ENCODE data around the gene TTLL7. TPM values are rescaled to one million over a fixed set of nuclear protein-coding genes. Genes with fewer than 3 reads are reported as not detected.

Gene TTLL7
- total RNA-seq: 1 to 10 TPM in 2 of 5 experiments, under 1 TPM in 1, not detected in 2; 0.27 to 2.1 (median 1.1) TPM
- polyA plus RNA-seq: not detected
- not detected for total RNA-seq

DNA sequence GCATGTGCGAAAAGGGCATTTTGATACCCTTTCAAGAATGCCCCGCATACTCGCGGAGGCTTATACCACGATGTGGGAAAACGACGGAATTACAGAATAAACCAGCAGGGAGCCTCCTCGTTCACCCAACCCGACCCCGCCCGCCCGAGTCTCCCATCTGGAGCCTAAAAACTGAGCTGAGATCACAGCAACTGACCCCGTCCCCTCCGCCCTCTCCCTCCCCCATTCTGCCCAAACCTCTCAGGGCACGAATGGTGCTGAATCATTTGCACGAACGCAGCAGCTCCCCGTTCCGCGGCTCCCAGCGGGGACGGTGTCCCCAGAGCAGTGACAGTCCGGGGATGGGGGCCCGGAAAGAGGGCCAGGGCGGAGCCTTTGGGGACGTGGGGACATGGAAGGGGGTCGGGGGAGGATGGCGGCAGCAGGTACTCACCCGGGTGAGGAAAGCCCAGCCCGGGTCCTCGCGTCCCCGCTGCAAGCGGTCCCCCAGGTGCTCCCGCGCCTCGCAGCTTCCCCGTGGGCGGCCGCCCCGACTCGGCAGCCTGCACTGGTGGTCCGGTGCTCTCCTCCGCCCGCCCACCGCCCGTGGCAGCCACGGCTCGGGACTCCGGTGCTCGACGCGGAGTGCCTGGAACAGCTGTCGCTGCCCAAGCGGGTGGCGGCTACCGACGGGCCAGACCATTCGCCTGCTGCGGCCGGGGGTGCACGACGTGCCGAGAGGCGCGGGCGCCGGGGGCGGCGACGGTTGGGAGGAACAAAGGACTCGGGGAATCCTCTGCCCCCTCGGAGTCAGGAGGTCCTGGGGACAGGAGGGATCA lies at the start of gene TTLL7:
Gene TTLL7 (minus strand): TSS at position 635 of the 818 bp plus-strand sequence. CDS start 46,921 bp downstream, outside the sequence.
- Mint-ChIP-seq H3K4me1 (peaks cover 9 to 20% (median 17%) of the 10 kb centered on the region in 7 donors), H3K36me3 (no peaks in the 10 kb centered on the region), H3K27ac (peak within 1 kb of the TSS in 2 of 9 donors; percentile 56 to 58), H3K4me3 (peak within 1 kb of the TSS; percentile 74 to 92 (median 85)), H3K9me3 (peaks cover 0 to 3% (median 0%) of the 10 kb centered on the region in 11 donors), H3K27me3 (peaks cover 61 to 78% (median 68%) of the 10 kb centered on the region in 5 donors)
- peaks cover 4 to 13% of the 10 kb centered on the region in 2 donors for H3K27me3 ChIP-seq (ENCODE audit: control insufficient read depth in 2 of 2, insufficient read depth in 2 of 2, low read length in 2 of 2)
- intact Hi-C loops (cut with micrococcal nuclease): loop anchor here (2.0 to 5.0 kb wide), 5 partner anchors 79 to 436 kb away; no protein-coding TSS in a partner anchor
- no peak within 1 kb of the TSS for H3K27ac ChIP-seq (ENCODE audit: low read depth, low read length)
- peak; percentile 10 to 75 (median 23) for DNase-seq
- H3K4me3 ChIP-seq (ENCODE audit: low read length): peak within 1 kb of the TSS; percentile 53
- ChIA-PET POLR2A (interaction anchor here (0.6 kb wide), 1 partner anchor 808 kb away, joined by 3 read pairs; no protein-coding TSS in a partner anchor), CTCF (no interaction called here)
- no peaks in the 10 kb centered on the region for H3K9me3 ChIP-seq (ENCODE audit: control insufficient read depth in 2 of 3, low read length in 3 of 3)
- H3K4me1 ChIP-seq (ENCODE audit: control insufficient read depth in 2 of 2, insufficient read depth in 2 of 2, low read length in 2 of 2): peaks cover 6 to 7% of the 10 kb centered on the region in 2 donors
- no peaks in the 10 kb centered on the region for H3K36me3 ChIP-seq (ENCODE audit: control insufficient read depth in 2 of 3, insufficient read depth in 3 of 3, low read length in 3 of 3)
- peak; percentile 81 for ATAC-seq

GRCh38 chr1:84042461-84042860 lies 43.5 kb upstream of the TTLL7 start:
- Mint-ChIP-seq H3K9me3 (peaks cover 0 to 4% (median 0%) of the 10 kb centered on the region in 11 donors), H3K36me3 (no peaks in the 10 kb centered on the region), H3K27ac (no peak overlapping the region), H3K4me3 (no peak overlapping the region), H3K4me1 (peaks cover 0 to 2% (median 0%) of the 10 kb centered on the region in 7 donors), H3K27me3 (peaks cover 0 to 17% (median 4%) of the 10 kb centered on the region in 5 donors)
- ATAC-seq: no peak
- ChIA-PET CTCF (no interaction called here), POLR2A (no interaction called here)
- DNase-seq: no peak
- Histone ChIP-seq H3K27me3 (ENCODE audit: control insufficient read depth in 2 of 2, insufficient read depth in 2 of 2, low read length in 2 of 2) (no peaks in the 10 kb centered on the region), H3K27ac (ENCODE audit: low read depth, low read length) (no peak overlapping the region), H3K4me1 (ENCODE audit: control insufficient read depth in 2 of 2, insufficient read depth in 2 of 2, low read length in 2 of 2) (no peaks in the 10 kb centered on the region), H3K4me3 (ENCODE audit: low read length) (no peak overlapping the region), H3K36me3 (ENCODE audit: control insufficient read depth in 2 of 3, insufficient read depth in 3 of 3, low read length in 3 of 3) (no peaks in the 10 kb centered on the region), H3K9me3 (ENCODE audit: control insufficient read depth in 2 of 3, low read length in 3 of 3) (no peaks in the 10 kb centered on the region)
- intact Hi-C loops (cut with micrococcal nuclease): no loop called here

GRCh38 chr1:84037758-84038611 lies 39.1 kb upstream of the TTLL7 start:
- Histone ChIP-seq H3K27me3 (ENCODE audit: control insufficient read depth in 2 of 2, insufficient read depth in 2 of 2, low read length in 2 of 2) (no peaks in the 10 kb centered on the region), H3K4me1 (ENCODE audit: control insufficient read depth in 2 of 2, insufficient read depth in 2 of 2, low read length in 2 of 2) (no peaks in the 10 kb centered on the region), H3K27ac (ENCODE audit: low read depth, low read length) (no peak overlapping the region), H3K4me3 (ENCODE audit: low read length) (no peak overlapping the region), H3K9me3 (ENCODE audit: control insufficient read depth in 2 of 3, low read length in 3 of 3) (no peaks in the 10 kb centered on the region), H3K36me3 (ENCODE audit: control insufficient read depth in 2 of 3, insufficient read depth in 3 of 3, low read length in 3 of 3) (no peaks in the 10 kb centered on the region)
- H3K9me3 Mint-ChIP-seq: peaks cover 0 to 12% (median 2%) of the 10 kb centered on the region in 11 donors
- H3K27me3 Mint-ChIP-seq: peaks cover 7 to 28% (median 11%) of the 10 kb centered on the region in 5 donors
- no peaks in the 10 kb centered on the region for H3K4me1 Mint-ChIP-seq
- H3K4me3 Mint-ChIP-seq: no peak overlapping the region
- DNase-seq (no peak), ATAC-seq (no peak)
- ChIA-PET POLR2A (no interaction called here), CTCF (no interaction called here)
- H3K27ac Mint-ChIP-seq: no peak overlapping the region
- peaks cover 0 to 4% (median 0%) of the 10 kb centered on the region in 5 donors for H3K36me3 Mint-ChIP-seq
- intact Hi-C loops (cut with micrococcal nuclease): no loop called here

- Histone ChIP-seq H3K9me3 (ENCODE audit: control insufficient read depth in 2 of 3, low read length in 3 of 3) (no peaks in the 10 kb centered on the region), H3K4me1 (ENCODE audit: control insufficient read depth in 2 of 2, insufficient read depth in 2 of 2, low read length in 2 of 2) (no peaks in the 10 kb centered on the region), H3K4me3 (ENCODE audit: low read length) (no peak overlapping the region), H3K27ac (ENCODE audit: low read depth, low read length) (no peak overlapping the region), H3K36me3 (ENCODE audit: control insufficient read depth in 2 of 3, insufficient read depth in 3 of 3, low read length in 3 of 3) (no peaks in the 10 kb centered on the region), H3K27me3 (ENCODE audit: control insufficient read depth in 2 of 2, insufficient read depth in 2 of 2, low read length in 2 of 2) (no peaks in the 10 kb centered on the region)
- ChIA-PET CTCF (no interaction called here), POLR2A (no interaction called here)
- DNase-seq (no peak), ATAC-seq (no peak)
- intact Hi-C loops (cut with micrococcal nuclease): no loop called here
- Mint-ChIP-seq H3K27ac (no peak overlapping the region), H3K27me3 (peaks cover 0 to 16% (median 9%) of the 10 kb centered on the region in 5 donors), H3K9me3 (peaks cover 0 to 11% (median 2%) of the 10 kb centered on the region in 11 donors), H3K36me3 (peaks cover 0 to 4% (median 0%) of the 10 kb centered on the region in 5 donors), H3K4me1 (no peaks in the 10 kb centered on the region), H3K4me3 (no peak overlapping the region)
Observed at GRCh38 chr1:84031802-84032327, 32.9 kb upstream of the TTLL7 start.

GRCh38 chr1:84027368-84027767 lies 28.4 kb upstream of the TTLL7 start:
- H3K36me3 ChIP-seq (ENCODE audit: control insufficient read depth in 2 of 3, insufficient read depth in 3 of 3, low read length in 3 of 3): no peaks in the 10 kb centered on the region
- ChIA-PET POLR2A (no interaction called here), CTCF (no interaction called here)
- Mint-ChIP-seq H3K9me3 (peaks cover 0 to 2% (median 0%) of the 10 kb centered on the region in 11 donors), H3K27me3 (peaks cover 0 to 14% (median 8%) of the 10 kb centered on the region in 5 donors), H3K4me3 (no peak overlapping the region), H3K4me1 (no peaks in the 10 kb centered on the region), H3K27ac (no peak overlapping the region), H3K36me3 (no peaks in the 10 kb centered on the region)
- no peak for DNase-seq
- no peaks in the 10 kb centered on the region for H3K9me3 ChIP-seq (ENCODE audit: control insufficient read depth in 2 of 3, low read length in 3 of 3)
- no peak overlapping the region for H3K4me3 ChIP-seq (ENCODE audit: low read length)
- H3K27me3 ChIP-seq (ENCODE audit: control insufficient read depth in 2 of 2, insufficient read depth in 2 of 2, low read length in 2 of 2): no peaks in the 10 kb centered on the region
- H3K4me1 ChIP-seq (ENCODE audit: control insufficient read depth in 2 of 2, insufficient read depth in 2 of 2, low read length in 2 of 2): no peaks in the 10 kb centered on the region
- intact Hi-C loops (cut with micrococcal nuclease): no loop called here
- no peak overlapping the region for H3K27ac ChIP-seq (ENCODE audit: low read depth, low read length)
- ATAC-seq: no peak

DNA sequence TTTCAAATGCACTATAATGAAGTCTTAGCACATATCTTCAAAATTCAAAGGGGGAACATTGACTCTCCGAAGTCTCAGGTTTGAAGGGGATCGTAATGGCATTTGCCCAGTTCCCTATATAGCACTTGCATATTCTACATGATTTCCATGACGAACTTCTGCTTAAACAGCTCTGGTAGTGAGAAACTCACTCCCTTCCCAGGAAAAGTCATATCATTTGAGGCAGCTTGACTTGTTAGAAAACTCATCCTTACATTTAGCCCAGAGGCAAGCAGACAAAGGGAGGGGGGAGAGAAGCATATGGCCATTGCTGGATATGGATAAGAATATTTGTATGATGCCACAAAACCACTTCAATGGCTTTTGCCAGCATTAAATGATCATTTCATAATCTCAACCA lies 27.0 kb upstream of the TTLL7 start:
- Histone ChIP-seq H3K27me3 (ENCODE audit: control insufficient read depth in 2 of 2, insufficient read depth in 2 of 2, low read length in 2 of 2) (no peaks in the 10 kb centered on the region), H3K4me3 (ENCODE audit: low read length) (no peak overlapping the region), H3K4me1 (ENCODE audit: control insufficient read depth in 2 of 2, insufficient read depth in 2 of 2, low read length in 2 of 2) (no peaks in the 10 kb centered on the region), H3K36me3 (ENCODE audit: control insufficient read depth in 2 of 3, insufficient read depth in 3 of 3, low read length in 3 of 3) (no peaks in the 10 kb centered on the region), H3K9me3 (ENCODE audit: control insufficient read depth in 2 of 3, low read length in 3 of 3) (no peaks in the 10 kb centered on the region), H3K27ac (ENCODE audit: low read depth, low read length) (no peak overlapping the region)
- H3K4me3 Mint-ChIP-seq: no peak overlapping the region
- no peak overlapping the region for H3K27ac Mint-ChIP-seq
- ATAC-seq (no peak), DNase-seq (no peak)
- peaks cover 0 to 6% (median 0%) of the 10 kb centered on the region in 5 donors for H3K36me3 Mint-ChIP-seq
- peaks cover 0 to 15% (median 8%) of the 10 kb centered on the region in 5 donors for H3K27me3 Mint-ChIP-seq
- no peaks in the 10 kb centered on the region for H3K4me1 Mint-ChIP-seq
- POLR2A ChIA-PET: no interaction called here
- peaks cover 0 to 13% (median 0%) of the 10 kb centered on the region in 11 donors for H3K9me3 Mint-ChIP-seq
- CTCF ChIA-PET: no interaction called here
- intact Hi-C loops (cut with micrococcal nuclease): no loop called here
